HepG2 (cell line): ENCODE data around the gene GPATCH8. TPM values are rescaled to one million over a fixed set of nuclear protein-coding genes. Genes with fewer than 3 reads are reported as not detected.

Source experiments
- ATAC-seq: fragments of 200-7000 bp; cut with Tn5 transposase; 3 replicates; pipeline ENCODE4 v1.9.1; 2020; ENCODE audit warnings: mild to moderate bottlenecking, moderate library complexity
- BruUV-seq: library from RNA; stranded (reverse); fragments of 400-500 nt; replicated peaks from 2 replicates; lab custom pipeline; 2021; lab: Mats Ljungman, UMichigan
- CTCF ChIA-PET: fragments of 300-600 bp; formaldehyde crosslinking; extraction: SDS; loops from one replicate; lab custom pipeline; 2021; ENCODE audit warnings: low total read pairs, inconsistent platforms, low intra/inter-chr PET ratio; lab: Yijun Ruan, JAX
- POLR2A ChIA-PET: fragments of 350-600 bp; sonication (Branson Sonifier 250); formaldehyde crosslinking; loops from one replicate; lab custom pipeline; 2020; ENCODE audit warnings: antibody characterized with exemption, inconsistent platforms; lab: Yijun Ruan, JAX
- DNase-seq: peaks from one replicate; pipeline ENCODE4 v3.0.0-alpha.2; 2015; ENCODE audit warnings: low spot score
- FAIRE-seq: peaks from 3 replicates; lab custom pipeline; 2011; peaks lifted over from hg19 to GRCh38; lab: Jason Lieb, UNC
- H2AFZ ChIP-seq: one replicate; pipeline ENCODE4 v1.6.1; 2011; ENCODE audit warnings: low read length, inconsistent platforms
- H3K27ac ChIP-seq: fragments of 300-600 bp; 3 replicates; pipeline ENCODE4 v1.8.0; 2011; ENCODE audit warnings: mixed run types, mild to moderate bottlenecking, mixed read lengths, low read length, inconsistent platforms; ENCODE audit not compliant: insufficient read depth; ENCODE audit errors: extremely low read length
- H3K27me3 ChIP-seq, 2 experiments: fragments of 200-600 bp in 1 of 2; 2 replicates in 1 of 2; 3 replicates in 1 of 2; pipeline versions ENCODE4 v1.6.0 to v1.8.0; 2011; ENCODE audit warnings: low read length in 2 of 2, mild to moderate bottlenecking in 2 of 2, moderate library complexity in 2 of 2, inconsistent platforms in 1 of 2; ENCODE audit not compliant: insufficient read depth in 2 of 2, control insufficient read depth in 1 of 2
- H3K36me3 ChIP-seq, 2 experiments: fragments of 200-600 bp in 1 of 2; replicated peaks in 1 of 2; 2 replicates in 1 of 2; 3 replicates in 1 of 2; pipeline versions ENCODE4 v1.5.1 to v1.8.0; 2011; ENCODE audit warnings: low read length in 2 of 2, inconsistent platforms in 1 of 2; ENCODE audit not compliant: insufficient read depth in 2 of 2, control insufficient read depth in 1 of 2
- H3K4me1 ChIP-seq: 2 replicates; pipeline ENCODE4 v1.5.1; 2012; ENCODE audit warnings: low read length, inconsistent platforms; ENCODE audit not compliant: insufficient read depth
- H3K4me2 ChIP-seq: 2 replicates; pipeline ENCODE4 v1.6.0; 2011; ENCODE audit warnings: low read depth, low read length, inconsistent platforms
- H3K4me3 ChIP-seq, 3 experiments: fragments of 200-600 bp in 1 of 3; sonication (generic), shearing (Covaris generic) in 1 of 3; replicated peaks in 1 of 3; 2 replicates each; pipeline ENCODE4 v1.5.1; 2011 to 2016; ENCODE audit warnings: low read length in 3 of 3, inconsistent platforms in 2 of 3, low read depth in 2 of 3, mild to moderate bottlenecking in 2 of 3, control low read depth in 1 of 3, mixed read lengths in 1 of 3; ENCODE audit not compliant: insufficient read depth in 1 of 3
- H3K79me2 ChIP-seq: one replicate; pipeline ENCODE4 v1.6.1; 2011; ENCODE audit warnings: low read length, inconsistent platforms; ENCODE audit not compliant: insufficient read depth
- H3K9ac ChIP-seq: 2 replicates; pipeline ENCODE4 v1.6.0; 2011; ENCODE audit warnings: mild to moderate bottlenecking, low read depth, low read length, inconsistent platforms; ENCODE audit not compliant: insufficient read depth
- H3K9me3 ChIP-seq: 2 replicates; pipeline ENCODE4 v1.5.1; 2012; ENCODE audit warnings: mild to moderate bottlenecking, low read length
- H4K20me1 ChIP-seq: 2 replicates; pipeline ENCODE4 v1.6.0; 2011; ENCODE audit warnings: inconsistent platforms, mild to moderate bottlenecking, low read length, moderate library complexity; ENCODE audit not compliant: insufficient read depth
- ZBTB43 ChIP-seq: sonication (generic); formaldehyde crosslinking; conservative IDR thresholded peaks from 2 replicates; pipeline ENCODE4 v1.4.0; 2020; ENCODE audit warnings: missing genetic modification reagents
- ZFP36L1 ChIP-seq: sonication (generic); formaldehyde crosslinking; IDR thresholded peaks from 2 replicates; pipeline ENCODE4 v1.8.0; 2022; ENCODE audit warnings: mild to moderate bottlenecking, missing genetic modification reagents, moderate library complexity
- ZNF614 ChIP-seq: IDR thresholded peaks from 2 replicates; pipeline ENCODE4 v1.6.1; 2018; ENCODE audit warnings: missing biosample characterization, missing genetic modification reagents, inconsistent platforms, borderline replicate concordance
- WGBS: methylation state at CpG from one replicate; pipeline ENCODE4 v1.1.6; 2017; ENCODE audit warnings: low lambda C conversion rate; 5-methylcytosine and 5-hydroxymethylcytosine counted together
- in situ Hi-C: cut with HindIII; loops from 2 replicates; pipeline ENCODE4 v1.10.0; 2017; ENCODE audit warnings: low pct_unique_long_range_greater_than_20kb; ENCODE audit not compliant: extremely low pct_ligation_motif_present
- intact Hi-C: fragments of 100-400 bp; cut with micrococcal nuclease; formaldehyde crosslinking; loops from one replicate; pipeline ENCODE4 v1.10.0; 2022; ENCODE audit not compliant: unreplicated experiment
- polyA plus RNA-seq, 8 experiments: library from polyadenylated mRNA; depleted of rRNA in 3 of 8; stranded (reverse) in 7 of 8; unstranded in 1 of 8; fragments of >200 nt; fragmentation: Illumina TruSeq in 4 of 8; extraction: Trizol in 4 of 8; gene quantifications; 2 replicates each; pipeline versions ENCODE4 v1.2.1 to v1.2.3, GENCODE V29; 2011 to 2016; ENCODE audit warnings: low read depth in 4 of 8, missing spikeins in 1 of 8, mixed read lengths in 1 of 8; ENCODE audit not compliant: insufficient read depth in 1 of 8
- small RNA-seq, 3 experiments: library from RNA; depleted of rRNA; stranded (forward); fragments of <200 nt; gene quantifications; one replicate each; pipeline ENCODE3, GENCODE V24; 2012; ENCODE audit warnings: low read depth in 2 of 3, low replicate concordance in 1 of 3; ENCODE audit not compliant: insufficient read length in 3 of 3, insufficient read depth in 2 of 3
- total RNA-seq, 5 experiments: library from RNA; depleted of rRNA; stranded (reverse); fragments of >200 nt; fragmentation: Illumina TruSeq; extraction: Trizol; gene quantifications; 2 replicates each; pipeline ENCODE4 v1.2.3, GENCODE V29; 2016; ENCODE audit warnings: low read depth in 1 of 5
- TF ChIP-seq, protein P1 (sequence below): fragments of 450-650 bp; IDR thresholded peaks from 2 replicates; pipeline ENCODE4 v1.6.1; 2016

Gene GPATCH8
- total and polyA plus RNA-seq, 2 of the 13 experiments (the other 11 are each of a cell fraction or from before 2014, with no cell fraction given): 20.7 to 21.5 TPM

DNA sequence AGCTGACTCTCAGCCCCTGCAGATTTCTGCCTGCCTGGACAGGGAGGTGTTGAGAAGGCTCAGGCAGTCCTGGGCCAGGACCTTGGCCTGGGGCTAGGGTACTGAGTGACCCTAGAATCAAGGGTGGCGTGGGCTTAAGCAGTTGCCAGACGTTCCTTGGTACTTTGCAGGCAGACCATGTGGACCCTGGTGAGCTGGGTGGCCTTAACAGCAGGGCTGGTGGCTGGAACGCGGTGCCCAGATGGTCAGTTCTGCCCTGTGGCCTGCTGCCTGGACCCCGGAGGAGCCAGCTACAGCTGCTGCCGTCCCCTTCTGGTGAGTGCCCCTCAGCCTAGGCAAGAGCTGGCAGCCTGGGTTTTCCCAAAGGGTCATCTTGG lies 154.2 kb downstream of the GPATCH8 start:
- H3K4me1 ChIP-seq: peaks cover 17% of the 10 kb centered on the region
- FAIRE-seq: no peak
- H3K36me3 ChIP-seq: peaks cover 9 to 30% of the 10 kb centered on the region in 2 experiments
- in situ Hi-C loops: no loop called here
- 75% methylated on average over 2 of the region's 6 CpGs for WGBS
- H3K4me2 ChIP-seq: no peak overlapping the region
- ATAC-seq: no peak
- no peak overlapping the region for H3K9ac ChIP-seq
- H2AFZ ChIP-seq: no peak overlapping the region
- ChIA-PET CTCF (no interaction called here), POLR2A (no interaction called here)
- no peak for DNase-seq
- no peak overlapping the region for H3K27ac ChIP-seq
- intact Hi-C loops: no loop called here
- H4K20me1 ChIP-seq: no peaks in the 10 kb centered on the region
- BruUV-seq: no TSS peak
- peaks cover 4% of the 10 kb centered on the region for H3K79me2 ChIP-seq
- TF ChIP-seq ZFP36L1 (CRISPR knock-in tag) (no peak), ZBTB43 (CRISPR knock-in tag) (no peak)
- H3K4me3 ChIP-seq: no peak overlapping the region
- H3K27me3 ChIP-seq: peaks cover 0 to 3% of the 10 kb centered on the region in 2 experiments; a peak in 1 of 5 replicates
- no peaks in the 10 kb centered on the region for H3K9me3 ChIP-seq

- Histone ChIP-seq H3K27me3 (peaks cover 0 to 9% of the 10 kb centered on the region in 2 experiments; a peak in 1 of 5 replicates), H3K79me2 (peaks cover 4% of the 10 kb centered on the region), H3K36me3 (peaks cover 9 to 30% of the 10 kb centered on the region in 2 experiments), H3K9ac (no peak overlapping the region), H2AFZ (no peak overlapping the region)
- POLR2A ChIA-PET: no interaction called here
- CTCF ChIA-PET: no interaction called here
- BruUV-seq: no TSS peak
- 89% methylated on average over 9 of the region's 9 CpGs for WGBS
- DNase-seq (no peak), FAIRE-seq (no peak)
- in situ Hi-C loops: no loop called here
- no peak for TF ChIP-seq ZNF614 (CRISPR knock-in tag)
- TF ChIP-seq, protein P1, sequence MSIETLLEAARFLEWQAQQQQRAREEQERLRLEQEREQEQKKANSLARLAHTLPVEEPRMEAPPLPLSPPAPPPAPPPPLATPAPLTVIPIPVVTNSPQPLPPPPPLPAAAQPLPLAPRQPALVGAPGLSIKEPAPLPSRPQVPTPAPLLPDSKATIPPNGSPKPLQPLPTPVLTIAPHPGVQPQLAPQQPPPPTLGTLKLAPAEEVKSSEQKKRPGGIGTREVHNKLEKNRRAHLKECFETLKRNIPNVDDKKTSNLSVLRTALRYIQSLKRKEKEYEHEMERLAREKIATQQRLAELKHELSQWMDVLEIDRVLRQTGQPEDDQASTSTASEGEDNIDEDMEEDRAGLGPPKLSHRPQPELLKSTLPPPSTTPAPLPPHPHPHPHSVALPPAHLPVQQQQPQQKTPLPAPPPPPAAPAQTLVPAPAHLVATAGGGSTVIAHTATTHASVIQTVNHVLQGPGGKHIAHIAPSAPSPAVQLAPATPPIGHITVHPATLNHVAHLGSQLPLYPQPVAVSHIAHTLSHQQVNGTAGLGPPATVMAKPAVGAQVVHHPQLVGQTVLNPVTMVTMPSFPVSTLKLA: 0 out of 2 replicates have a peak, but pooled peaks have one; percentile 25
- TF ChIP-seq, all 625 proteins: peak for 1
- H4K20me1 ChIP-seq: no peaks in the 10 kb centered on the region
- no peak overlapping the region for H3K27ac ChIP-seq
- ATAC-seq: no peak
- no peaks in the 10 kb centered on the region for H3K9me3 ChIP-seq
- no peak overlapping the region for H3K4me3 ChIP-seq
- no peak overlapping the region for H3K4me2 ChIP-seq
- H3K4me1 ChIP-seq: peaks cover 19% of the 10 kb centered on the region
- intact Hi-C loops: no loop called here
These were observed 154.8 kb downstream of the GPATCH8 start for GRCh38 chr17:44348234-44348987.

Small RNA genes within 50 kb of the gene (small RNA-seq; reads per million reads assigned to genes)
- 0 reads per million in 3 experiments for gene RN7SL258P

Other genes starting within 250 kb of the GPATCH8 start
- not detected in 2 replicates for gene SLC4A1, start 235.3 kb downstream of the GPATCH8 start, total RNA-seq (2016; rRNA removed; fragmentation: Illumina TruSeq; extraction: Trizol)
- gene SLC4A1, start 235.3 kb downstream of the GPATCH8 start, polyA plus RNA-seq (2011; rRNA removed): 0.01 TPM in 1 of 2 replicates, not detected in the other
- gene RUNDC3A, start 194.8 kb downstream of the GPATCH8 start, total RNA-seq (2016; rRNA removed; fragmentation: Illumina TruSeq; extraction: Trizol): not detected in 2 replicates
- gene RUNDC3A, start 194.8 kb downstream of the GPATCH8 start, polyA plus RNA-seq (2011; rRNA removed): 0.25 and 0.33 TPM in 2 replicates
- gene SLC25A39, start 178.6 kb downstream of the GPATCH8 start, total RNA-seq (2016; rRNA removed; fragmentation: Illumina TruSeq; extraction: Trizol): 119 and 151 TPM in 2 replicates
- 144 and 164 TPM in 2 replicates for gene SLC25A39, start 178.6 kb downstream of the GPATCH8 start, polyA plus RNA-seq (2011; rRNA removed)
- gene GRN, start 158.1 kb downstream of the GPATCH8 start, total RNA-seq (2016; rRNA removed; fragmentation: Illumina TruSeq; extraction: Trizol): 41.2 and 86.6 TPM in 2 replicates
- gene GRN, start 158.1 kb downstream of the GPATCH8 start, polyA plus RNA-seq (2011; rRNA removed): 143 and 195 TPM in 2 replicates
- gene FAM171A2, start 139.6 kb downstream of the GPATCH8 start, total RNA-seq (2016; rRNA removed; fragmentation: Illumina TruSeq; extraction: Trizol): 1.0 and 1.8 TPM in 2 replicates
- 3.6 and 5.8 TPM in 2 replicates for gene FAM171A2, start 139.6 kb downstream of the GPATCH8 start, polyA plus RNA-seq (2011; rRNA removed)
- 0.38 and 0.41 TPM in 2 replicates for gene ITGA2B, start 113.8 kb downstream of the GPATCH8 start, total RNA-seq (2016; rRNA removed; fragmentation: Illumina TruSeq; extraction: Trizol)
- 1.1 and 1.9 TPM in 2 replicates for gene ITGA2B, start 113.8 kb downstream of the GPATCH8 start, polyA plus RNA-seq (2011; rRNA removed)
- gene FZD2, start 54.1 kb upstream of the GPATCH8 start, total RNA-seq (2016; rRNA removed; fragmentation: Illumina TruSeq; extraction: Trizol): 0.13 TPM in 1 of 2 replicates, not detected in the other
- gene FZD2, start 54.1 kb upstream of the GPATCH8 start, polyA plus RNA-seq (2011; rRNA removed): 0.07 and 0.10 TPM in 2 replicates
- 0.07 and 0.15 TPM in 2 replicates for gene MEIOC, start 153.1 kb upstream of the GPATCH8 start, total RNA-seq (2016; rRNA removed; fragmentation: Illumina TruSeq; extraction: Trizol)
- gene MEIOC, start 153.1 kb upstream of the GPATCH8 start, polyA plus RNA-seq (2011; rRNA removed): 0.04 TPM in 1 of 2 replicates, not detected in the other
- 94.8 and 116 TPM in 2 replicates for gene CCDC43, start 186.4 kb upstream of the GPATCH8 start, total RNA-seq (2016; rRNA removed; fragmentation: Illumina TruSeq; extraction: Trizol)
- 12.4 and 17.5 TPM in 2 replicates for gene CCDC43, start 186.4 kb upstream of the GPATCH8 start, polyA plus RNA-seq (2011; rRNA removed)
- gene DBF4B, start 205.3 kb upstream of the GPATCH8 start, total RNA-seq (2016; rRNA removed; fragmentation: Illumina TruSeq; extraction: Trizol): 9.0 and 11.7 TPM in 2 replicates
- 11.0 and 13.2 TPM in 2 replicates for gene DBF4B, start 205.3 kb upstream of the GPATCH8 start, polyA plus RNA-seq (2011; rRNA removed)